ENCODE data around the gene SDK1. TPM values are rescaled to one million over a fixed set of nuclear protein-coding genes. Genes with fewer than 3 reads are reported as not detected.

SDK1 gene
- total RNA-seq, 1 experiment from 2014 or later, result 9.3 TPM

DNA sequence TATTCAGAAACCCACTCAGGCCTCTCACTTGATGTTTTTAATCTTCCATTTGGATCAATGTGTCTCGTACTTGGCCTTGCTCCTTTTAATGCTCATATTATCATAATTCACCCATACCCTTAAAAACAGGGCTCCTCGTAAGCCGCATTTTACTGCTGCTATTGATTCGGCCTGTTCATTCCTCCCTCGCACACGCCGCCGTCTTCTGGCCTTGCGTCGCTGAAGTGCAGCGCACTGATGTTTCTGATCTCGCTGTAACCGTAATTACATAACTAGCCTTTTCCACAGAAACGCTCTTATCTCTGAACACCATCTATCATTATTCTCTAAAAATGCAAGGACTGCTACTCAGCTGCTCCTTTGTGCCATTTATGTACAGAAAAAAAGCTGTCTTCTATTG, 836.5 kb downstream of the SDK1 start (continued):
- TF ChIP-seq, protein P1, sequence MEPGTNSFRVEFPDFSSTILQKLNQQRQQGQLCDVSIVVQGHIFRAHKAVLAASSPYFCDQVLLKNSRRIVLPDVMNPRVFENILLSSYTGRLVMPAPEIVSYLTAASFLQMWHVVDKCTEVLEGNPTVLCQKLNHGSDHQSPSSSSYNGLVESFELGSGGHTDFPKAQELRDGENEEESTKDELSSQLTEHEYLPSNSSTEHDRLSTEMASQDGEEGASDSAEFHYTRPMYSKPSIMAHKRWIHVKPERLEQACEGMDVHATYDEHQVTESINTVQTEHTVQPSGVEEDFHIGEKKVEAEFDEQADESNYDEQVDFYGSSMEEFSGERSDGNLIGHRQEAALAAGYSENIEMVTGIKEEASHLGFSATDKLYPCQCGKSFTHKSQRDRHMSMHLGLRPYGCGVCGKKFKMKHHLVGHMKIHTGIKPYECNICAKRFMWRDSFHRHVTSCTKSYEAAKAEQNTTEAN (CRISPR knock-in tag; IDR thresholded peaks at IDR 0.05), result no peak
- TF ChIP-seq ZNF396 (CRISPR knock-in tag; IDR thresholded peaks at IDR 0.05; ENCODE audit: borderline replicate concordance) (no peak), SOX15 (CRISPR knock-in tag; IDR thresholded peaks at IDR 0.05) (no peak), ZNF317 (CRISPR knock-in tag; IDR thresholded peaks at IDR 0.05; ENCODE audit: borderline replicate concordance, low read depth) (no peak), CBFB (CRISPR knock-in tag; IDR thresholded peaks at IDR 0.05; ENCODE audit: low read depth) (no peak)
- TF ChIP-seq, protein P2, sequence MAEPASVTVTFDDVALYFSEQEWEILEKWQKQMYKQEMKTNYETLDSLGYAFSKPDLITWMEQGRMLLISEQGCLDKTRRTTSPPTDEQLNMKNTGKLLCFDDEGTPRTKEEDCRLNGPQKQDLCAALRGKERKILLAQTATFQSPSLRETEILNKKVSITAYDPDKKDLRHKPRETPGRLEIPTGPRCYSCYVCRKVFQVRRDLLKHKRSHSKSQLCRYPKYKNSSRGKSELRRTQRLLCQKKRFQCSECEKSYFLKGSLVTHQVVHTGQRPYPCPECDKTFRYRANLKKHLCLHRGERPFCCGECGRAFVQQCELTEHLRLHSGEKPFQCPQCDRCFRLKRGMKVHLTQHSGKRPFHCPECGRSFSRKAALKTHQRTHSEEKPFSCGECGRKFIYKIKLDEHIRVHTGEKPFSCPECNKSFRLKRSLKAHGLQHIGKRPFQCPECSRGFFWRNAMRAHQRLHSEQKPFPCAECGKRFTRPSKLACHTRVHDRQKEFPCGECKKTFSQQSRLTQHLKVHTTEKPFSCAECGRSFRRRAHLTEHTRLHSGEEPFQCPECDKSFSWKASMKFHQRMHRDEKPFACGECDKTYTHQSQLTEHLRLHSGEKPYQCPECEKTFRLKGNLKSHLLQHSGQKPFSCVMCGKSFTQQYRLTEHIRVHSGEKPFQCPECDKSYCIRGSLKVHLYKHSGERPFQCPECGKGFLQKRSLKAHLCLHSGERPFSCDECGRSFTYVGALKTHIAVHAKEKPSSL (CRISPR knock-in tag; conservative IDR thresholded peaks at IDR 0.05), result no peak
- TF ChIP-seq, protein P3, sequence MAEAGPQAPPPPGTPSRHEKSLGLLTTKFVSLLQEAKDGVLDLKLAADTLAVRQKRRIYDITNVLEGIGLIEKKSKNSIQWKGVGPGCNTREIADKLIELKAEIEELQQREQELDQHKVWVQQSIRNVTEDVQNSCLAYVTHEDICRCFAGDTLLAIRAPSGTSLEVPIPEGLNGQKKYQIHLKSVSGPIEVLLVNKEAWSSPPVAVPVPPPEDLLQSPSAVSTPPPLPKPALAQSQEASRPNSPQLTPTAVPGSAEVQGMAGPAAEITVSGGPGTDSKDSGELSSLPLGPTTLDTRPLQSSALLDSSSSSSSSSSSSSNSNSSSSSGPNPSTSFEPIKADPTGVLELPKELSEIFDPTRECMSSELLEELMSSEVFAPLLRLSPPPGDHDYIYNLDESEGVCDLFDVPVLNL (CRISPR knock-in tag; IDR thresholded peaks at IDR 0.05; ENCODE audit: borderline replicate concordance, low read depth), result no peak
- TF ChIP-seq, protein P4, sequence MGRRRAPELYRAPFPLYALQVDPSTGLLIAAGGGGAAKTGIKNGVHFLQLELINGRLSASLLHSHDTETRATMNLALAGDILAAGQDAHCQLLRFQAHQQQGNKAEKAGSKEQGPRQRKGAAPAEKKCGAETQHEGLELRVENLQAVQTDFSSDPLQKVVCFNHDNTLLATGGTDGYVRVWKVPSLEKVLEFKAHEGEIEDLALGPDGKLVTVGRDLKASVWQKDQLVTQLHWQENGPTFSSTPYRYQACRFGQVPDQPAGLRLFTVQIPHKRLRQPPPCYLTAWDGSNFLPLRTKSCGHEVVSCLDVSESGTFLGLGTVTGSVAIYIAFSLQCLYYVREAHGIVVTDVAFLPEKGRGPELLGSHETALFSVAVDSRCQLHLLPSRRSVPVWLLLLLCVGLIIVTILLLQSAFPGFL (CRISPR knock-in tag; IDR thresholded peaks at IDR 0.05; ENCODE audit: borderline replicate concordance), result no peak

DNA sequence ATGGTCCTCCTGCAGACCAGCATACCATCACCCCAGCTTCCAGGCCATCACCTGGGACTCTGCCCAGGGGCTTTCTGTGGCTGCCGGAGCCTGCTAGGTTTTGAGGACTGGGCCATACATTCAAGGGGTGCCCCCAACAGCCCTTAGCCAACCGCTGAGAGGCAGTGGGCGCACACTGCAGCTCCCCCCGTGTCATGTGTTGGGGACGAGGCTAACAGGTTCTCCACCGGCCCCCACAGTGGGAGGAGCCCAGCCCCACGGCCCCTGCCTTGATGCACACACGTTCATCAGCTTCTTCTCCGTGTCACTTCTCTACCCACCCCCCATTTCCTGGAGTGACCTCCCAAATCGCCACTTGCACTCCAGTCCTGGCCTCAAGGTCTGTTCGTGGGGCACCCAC, 837.8 kb downstream of the SDK1 start:
- no peaks in the 10 kb centered on the region for H3K27me3 Mint-ChIP-seq (ENCODE audit: low read depth)
- no peaks in the 10 kb centered on the region for H3K9me3 Mint-ChIP-seq
- no peak overlapping the region for H3K27ac Mint-ChIP-seq
- POLR2A ChIA-PET, result interaction anchor here (0.6 kb wide), 1 partner anchor 111 kb away, joined by 3 read pairs; no protein-coding TSS in a partner anchor
- CTCF ChIA-PET, result no interaction called here
- peaks cover 37% of the 10 kb centered on the region for H3K4me1 Mint-ChIP-seq
- DNase-seq (ENCODE audit: low spot score), result no peak
- ATAC-seq, result no peak
- TF ChIP-seq, protein P5, sequence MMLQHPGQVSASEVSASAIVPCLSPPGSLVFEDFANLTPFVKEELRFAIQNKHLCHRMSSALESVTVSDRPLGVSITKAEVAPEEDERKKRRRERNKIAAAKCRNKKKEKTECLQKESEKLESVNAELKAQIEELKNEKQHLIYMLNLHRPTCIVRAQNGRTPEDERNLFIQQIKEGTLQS (CRISPR knock-in tag; conservative IDR thresholded peaks at IDR 0.05), result no peak
- TF ChIP-seq ZNF423 (CRISPR knock-in tag; IDR thresholded peaks at IDR 0.05), result no peak
- TF ChIP-seq GABPB1 (CRISPR knock-in tag; IDR thresholded peaks at IDR 0.05), result no peak
- TF ChIP-seq, protein P2 (CRISPR knock-in tag; conservative IDR thresholded peaks at IDR 0.05), result no peak
- no peak for TF ChIP-seq ESRRA (CRISPR knock-in tag; IDR thresholded peaks at IDR 0.05; ENCODE audit: borderline replicate concordance)
- TF ChIP-seq, protein P6, sequence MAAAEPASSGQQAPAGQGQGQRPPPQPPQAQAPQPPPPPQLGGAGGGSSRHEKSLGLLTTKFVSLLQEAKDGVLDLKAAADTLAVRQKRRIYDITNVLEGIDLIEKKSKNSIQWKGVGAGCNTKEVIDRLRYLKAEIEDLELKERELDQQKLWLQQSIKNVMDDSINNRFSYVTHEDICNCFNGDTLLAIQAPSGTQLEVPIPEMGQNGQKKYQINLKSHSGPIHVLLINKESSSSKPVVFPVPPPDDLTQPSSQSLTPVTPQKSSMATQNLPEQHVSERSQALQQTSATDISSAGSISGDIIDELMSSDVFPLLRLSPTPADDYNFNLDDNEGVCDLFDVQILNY (CRISPR knock-in tag; IDR thresholded peaks at IDR 0.05), result no peak
- no peak for TF ChIP-seq NFE2L1 (CRISPR knock-in tag; IDR thresholded peaks at IDR 0.05)
- no peak for TF ChIP-seq NR2C2 (CRISPR knock-in tag; IDR thresholded peaks at IDR 0.05)
- TF ChIP-seq, protein P1 (CRISPR knock-in tag; IDR thresholded peaks at IDR 0.05), result no peak
- TF ChIP-seq CREM (CRISPR knock-in tag; IDR thresholded peaks at IDR 0.05), result no peak
- no peaks in the 10 kb centered on the region for H3K36me3 Mint-ChIP-seq
- H3K4me3 Mint-ChIP-seq, result no peak overlapping the region

Measured in WTC11 (cell line).